Measurements from ENCODE around the gene TPP1.

TPP1 gene

DNA sequence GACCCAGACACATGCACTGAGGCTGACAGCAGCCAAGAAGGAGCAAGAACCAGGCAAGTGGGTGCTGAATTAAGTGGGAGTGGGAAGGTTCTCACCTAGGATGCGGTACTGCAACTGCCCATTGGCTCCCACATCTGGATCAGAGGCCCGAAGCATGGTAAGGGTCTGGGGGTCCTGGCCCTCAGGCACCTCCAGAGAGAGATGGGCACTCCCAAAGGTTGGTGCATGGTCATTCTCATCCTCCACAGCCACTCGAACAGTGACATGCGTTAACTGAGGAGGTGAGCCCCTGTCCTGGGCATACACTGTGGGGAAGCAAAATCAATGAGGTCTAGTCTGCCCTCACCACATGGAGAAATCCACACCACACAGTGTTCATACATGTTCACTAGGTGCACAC is 9.3 kb upstream of the TPP1 start:
- no peak for DNase-seq (ENCODE audit: low read depth)
- TF ChIP-seq, protein P1, sequence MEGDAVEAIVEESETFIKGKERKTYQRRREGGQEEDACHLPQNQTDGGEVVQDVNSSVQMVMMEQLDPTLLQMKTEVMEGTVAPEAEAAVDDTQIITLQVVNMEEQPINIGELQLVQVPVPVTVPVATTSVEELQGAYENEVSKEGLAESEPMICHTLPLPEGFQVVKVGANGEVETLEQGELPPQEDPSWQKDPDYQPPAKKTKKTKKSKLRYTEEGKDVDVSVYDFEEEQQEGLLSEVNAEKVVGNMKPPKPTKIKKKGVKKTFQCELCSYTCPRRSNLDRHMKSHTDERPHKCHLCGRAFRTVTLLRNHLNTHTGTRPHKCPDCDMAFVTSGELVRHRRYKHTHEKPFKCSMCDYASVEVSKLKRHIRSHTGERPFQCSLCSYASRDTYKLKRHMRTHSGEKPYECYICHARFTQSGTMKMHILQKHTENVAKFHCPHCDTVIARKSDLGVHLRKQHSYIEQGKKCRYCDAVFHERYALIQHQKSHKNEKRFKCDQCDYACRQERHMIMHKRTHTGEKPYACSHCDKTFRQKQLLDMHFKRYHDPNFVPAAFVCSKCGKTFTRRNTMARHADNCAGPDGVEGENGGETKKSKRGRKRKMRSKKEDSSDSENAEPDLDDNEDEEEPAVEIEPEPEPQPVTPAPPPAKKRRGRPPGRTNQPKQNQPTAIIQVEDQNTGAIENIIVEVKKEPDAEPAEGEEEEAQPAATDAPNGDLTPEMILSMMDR (IDR thresholded peaks at IDR 0.05; ENCODE audit: low read depth, low read length, missing control alignments): no peak

GRCh38 chr11:6627762-6628241 is 8.6 kb upstream of the TPP1 start:
- TF ChIP-seq, protein P1 (IDR thresholded peaks at IDR 0.05; ENCODE audit: low read depth, low read length, missing control alignments): no peak
- DNase-seq (ENCODE audit: low read depth): no peak
- no peak overlapping the region for H3K4me3 ChIP-seq (ENCODE audit: low read depth, low read length)

More for the DNA sequence above, 9.3 kb upstream of the TPP1 start:
- no peak overlapping the region for H3K4me3 ChIP-seq (ENCODE audit: low read depth, low read length)

DNA sequence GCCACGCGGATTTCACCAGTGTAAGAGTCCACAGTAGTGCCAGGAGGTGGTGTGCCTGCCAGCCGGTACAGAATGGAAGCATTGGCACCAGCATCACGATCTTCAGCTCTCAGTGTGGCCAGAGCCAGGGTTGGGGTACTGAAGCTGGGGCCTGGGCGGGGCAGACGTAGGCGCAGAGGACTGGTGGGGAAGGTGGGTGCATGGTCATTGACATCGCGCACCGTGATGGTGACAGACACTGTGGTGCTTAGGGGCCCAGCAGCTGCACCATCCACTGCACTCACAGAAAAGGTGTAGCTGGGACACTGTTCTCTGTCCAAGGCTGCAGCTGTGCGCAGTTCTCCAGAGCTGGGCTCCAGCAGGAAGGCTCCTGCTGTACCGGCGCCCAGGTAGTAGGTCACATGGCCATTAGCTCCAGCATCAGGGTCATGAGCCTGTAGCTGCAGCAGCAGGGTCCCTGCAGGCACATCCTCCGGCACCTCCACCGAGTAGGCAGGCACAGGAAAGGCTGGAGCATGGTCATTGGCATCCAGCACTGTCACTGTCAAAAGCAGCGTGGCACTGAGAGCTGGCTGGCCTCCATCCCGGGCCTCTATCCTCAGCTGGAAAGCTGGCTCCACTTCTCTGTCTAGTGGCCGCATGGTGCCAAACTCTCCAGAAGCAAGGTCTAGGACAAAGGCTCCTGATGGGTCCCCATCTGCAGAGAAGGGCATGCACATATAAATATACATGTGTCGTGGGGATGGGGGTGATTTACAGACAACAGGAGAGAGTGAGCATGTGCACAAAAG is 7.9 kb upstream of the TPP1 start:
- TF ChIP-seq, protein P1 (IDR thresholded peaks at IDR 0.05; ENCODE audit: low read depth, low read length, missing control alignments): no peak

GRCh38 chr11:6625832-6626420 is 6.7 kb upstream of the TPP1 start:
- DNase-seq (ENCODE audit: low read depth): no peak
- TF ChIP-seq, protein P1 (IDR thresholded peaks at IDR 0.05; ENCODE audit: low read depth, low read length, missing control alignments): no peak
- no peak overlapping the region for H3K4me3 ChIP-seq (ENCODE audit: low read depth, low read length)

More for the DNA sequence above, 7.9 kb upstream of the TPP1 start:
- no peak for DNase-seq (ENCODE audit: low read depth)
- no peak overlapping the region for H3K4me3 ChIP-seq (ENCODE audit: low read depth, low read length)

- TF ChIP-seq, protein P1 (IDR thresholded peaks at IDR 0.05; ENCODE audit: low read depth, low read length, missing control alignments): no peak
- H3K4me3 ChIP-seq (ENCODE audit: low read depth, low read length): no peak overlapping the region
- no peak for DNase-seq (ENCODE audit: low read depth)
These were observed 6.1 kb upstream of the TPP1 start for GRCh38 chr11:6625156-6625831.

DNA sequence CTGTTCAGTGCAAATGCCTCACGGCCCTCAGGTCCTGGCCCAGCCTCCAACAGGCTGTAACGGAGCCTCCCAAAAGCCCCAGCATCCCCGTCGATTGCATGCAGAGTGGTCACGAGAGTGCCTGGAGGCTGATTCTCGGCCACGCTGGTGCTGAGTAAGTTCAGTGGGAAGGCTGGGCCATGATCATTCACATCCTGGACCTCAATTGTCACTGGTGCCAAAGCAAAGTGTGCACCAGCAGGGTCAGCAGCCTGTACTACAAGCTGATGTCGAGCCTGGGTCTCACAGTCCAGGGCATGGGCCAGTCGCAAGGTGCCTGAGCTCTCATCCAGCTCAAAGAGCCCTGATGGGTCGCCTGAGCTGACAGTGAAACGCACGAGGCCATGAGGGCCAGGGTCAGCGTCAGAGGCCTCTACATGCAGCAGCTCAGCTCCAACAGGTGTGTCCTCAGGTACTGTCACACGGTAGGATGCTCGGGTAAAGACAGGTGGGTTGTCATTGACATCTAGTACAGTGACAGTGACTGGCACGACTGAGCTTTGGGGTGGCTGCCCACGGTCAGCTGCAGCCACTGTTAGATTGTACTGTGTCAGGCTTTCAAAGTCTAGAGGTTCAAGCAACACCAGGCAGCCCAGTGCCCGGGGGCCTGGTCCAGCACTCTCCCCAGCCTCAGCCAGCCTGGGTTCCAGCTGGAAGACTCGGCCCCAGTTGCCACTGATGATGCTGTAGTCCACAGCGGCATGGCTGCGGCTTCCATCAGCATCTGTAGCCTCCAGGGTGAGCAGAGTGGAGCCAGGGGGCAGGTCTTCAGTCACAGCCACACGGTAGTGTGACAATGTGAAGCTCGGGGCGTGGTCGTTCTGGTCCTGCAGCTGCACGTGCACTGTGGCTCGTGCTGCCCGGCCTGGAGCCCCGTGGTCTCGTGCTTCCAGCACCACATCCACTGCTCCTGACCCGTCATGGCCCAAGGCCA is 4.5 kb upstream of the TPP1 start:
- no peak overlapping the region for H3K4me3 ChIP-seq (ENCODE audit: low read depth, low read length)
- DNase-seq (ENCODE audit: low read depth): no peak
- TF ChIP-seq, protein P1 (IDR thresholded peaks at IDR 0.05; ENCODE audit: low read depth, low read length, missing control alignments): no peak
